SK-N-SH treated with all-trans-retinoic acid at 6 μM for 48 hours (cell line): ENCODE measurements around the gene ACTR1A.

Experiments
- ATAC-seq: fragments of 200-7000 bp; cut with Tn5 transposase; 3 replicates; pipeline ENCODE4 v1.9.1; 2020; ENCODE audit warnings: mild to moderate bottlenecking, moderate library complexity
- ARNTL ChIP-seq: fragments of 450-650 bp; formaldehyde crosslinking; IDR thresholded peaks from 2 replicates; pipeline ENCODE4 v1.5.0; 2020; ENCODE audit warnings: low read depth, mild to moderate bottlenecking, moderate library complexity, borderline replicate concordance
- BACH2 ChIP-seq: fragments of 250-450 bp; sonication (Bioruptor Pico); IDR thresholded peaks from 2 replicates; pipeline ENCODE4 v1.9.0; 2021; ENCODE audit warnings: mild to moderate bottlenecking, borderline replicate concordance
- CSDC2 ChIP-seq: fragments of 250-450 bp; sonication (Bioruptor Pico); IDR thresholded peaks from 2 replicates; pipeline ENCODE4 v1.5.0; 2020; ENCODE audit warnings: mild to moderate bottlenecking, moderate library complexity
- GLIS3 ChIP-seq: fragments of 250-450 bp; sonication (Bioruptor Pico); IDR thresholded peaks from 2 replicates; pipeline ENCODE4 v1.5.0; 2020; ENCODE audit warnings: mild to moderate bottlenecking, moderate library complexity
- ISL1 ChIP-seq: fragments of 250-450 bp; sonication (Bioruptor Pico); IDR thresholded peaks from 2 replicates; pipeline ENCODE4 v2.1.2; 2022; ENCODE audit warnings: mild to moderate bottlenecking, moderate library complexity
- OSR1 ChIP-seq: fragments of 250-450 bp; sonication (Bioruptor Pico); IDR thresholded peaks from 2 replicates; pipeline ENCODE4 v1.8.0; 2022; ENCODE audit warnings: moderate library complexity, mild to moderate bottlenecking, inconsistent platforms
- PPARA ChIP-seq: fragments of 250-450 bp; sonication (Bioruptor Pico); IDR thresholded peaks from 2 replicates; pipeline ENCODE4 v1.5.0; 2020; ENCODE audit warnings: mild to moderate bottlenecking, borderline replicate concordance
- RARB ChIP-seq: fragments of 250-450 bp; sonication (Bioruptor Pico); IDR thresholded peaks from 2 replicates; pipeline ENCODE4 v1.8.0; 2021; ENCODE audit warnings: mild to moderate bottlenecking, moderate library complexity
- SNAI2 ChIP-seq: fragments of 250-450 bp; sonication (Bioruptor Pico); IDR thresholded peaks from 2 replicates; pipeline ENCODE4 v1.5.0; 2020; ENCODE audit warnings: mild to moderate bottlenecking, moderate library complexity
- TCF4 ChIP-seq: fragments of 250-450 bp; sonication (Bioruptor Pico); IDR thresholded peaks from 2 replicates; pipeline ENCODE4 v1.8.0; 2021; ENCODE audit warnings: mild to moderate bottlenecking, moderate library complexity, borderline replicate concordance
- TOX ChIP-seq: fragments of 250-450 bp; sonication (Bioruptor Pico); IDR thresholded peaks from 2 replicates; pipeline ENCODE4 v1.8.0; 2021; ENCODE audit warnings: mild to moderate bottlenecking, moderate library complexity, borderline replicate concordance
- ZFP3 ChIP-seq: fragments of 250-450 bp; sonication (Bioruptor Pico); IDR thresholded peaks from 2 replicates; pipeline ENCODE4 v1.5.0; 2020; ENCODE audit warnings: mild to moderate bottlenecking, moderate library complexity
- ZFP30 ChIP-seq: fragments of 450-650 bp; formaldehyde crosslinking; IDR thresholded peaks from 2 replicates; pipeline ENCODE4 v1.5.0; 2022; ENCODE audit warnings: mild to moderate bottlenecking, moderate library complexity
- ZNF565 ChIP-seq: fragments of 450-650 bp; formaldehyde crosslinking; conservative IDR thresholded peaks from 2 replicates; pipeline ENCODE4 v1.5.0; 2020; ENCODE audit warnings: low read depth, mild to moderate bottlenecking, moderate library complexity
- ZNF70 ChIP-seq: fragments of 450-650 bp; formaldehyde crosslinking; IDR thresholded peaks from 2 replicates; pipeline ENCODE4 v1.5.0; 2020; ENCODE audit warnings: mild to moderate bottlenecking, moderate library complexity
- ZNF8 ChIP-seq: fragments of 450-650 bp; formaldehyde crosslinking; IDR thresholded peaks from 2 replicates; pipeline ENCODE4 v1.5.0; 2020; ENCODE audit warnings: mild to moderate bottlenecking, moderate library complexity
- TF ChIP-seq, protein P1 (sequence below): fragments of 250-450 bp; sonication (Bioruptor Pico); IDR thresholded peaks from 2 replicates; pipeline ENCODE4 v1.5.1; 2021; ENCODE audit warnings: mild to moderate bottlenecking, moderate library complexity
- TF ChIP-seq, protein P2 (sequence below): fragments of 250-450 bp; sonication (Bioruptor Pico); IDR thresholded peaks from 2 replicates; pipeline ENCODE4 v1.8.0; 2020; ENCODE audit warnings: mild to moderate bottlenecking, moderate library complexity, borderline replicate concordance
- TF ChIP-seq, protein P3 (sequence below): fragments of 250-450 bp; sonication (Bioruptor Pico); IDR thresholded peaks from 2 replicates; pipeline ENCODE4 v1.5.1; 2020; ENCODE audit warnings: low read depth, mild to moderate bottlenecking, moderate library complexity
- TF ChIP-seq, protein P4 (sequence below): fragments of 250-450 bp; sonication (Bioruptor Pico); IDR thresholded peaks from 2 replicates; pipeline ENCODE4 v1.8.0; 2021; ENCODE audit warnings: low read depth, mild to moderate bottlenecking, moderate library complexity, borderline replicate concordance
- TF ChIP-seq, protein P5 (sequence below): fragments of 250-450 bp; sonication (Bioruptor Pico); IDR thresholded peaks from 2 replicates; pipeline ENCODE4 v1.5.0; 2020; ENCODE audit warnings: mild to moderate bottlenecking, moderate library complexity

ACTR1A gene

DNA sequence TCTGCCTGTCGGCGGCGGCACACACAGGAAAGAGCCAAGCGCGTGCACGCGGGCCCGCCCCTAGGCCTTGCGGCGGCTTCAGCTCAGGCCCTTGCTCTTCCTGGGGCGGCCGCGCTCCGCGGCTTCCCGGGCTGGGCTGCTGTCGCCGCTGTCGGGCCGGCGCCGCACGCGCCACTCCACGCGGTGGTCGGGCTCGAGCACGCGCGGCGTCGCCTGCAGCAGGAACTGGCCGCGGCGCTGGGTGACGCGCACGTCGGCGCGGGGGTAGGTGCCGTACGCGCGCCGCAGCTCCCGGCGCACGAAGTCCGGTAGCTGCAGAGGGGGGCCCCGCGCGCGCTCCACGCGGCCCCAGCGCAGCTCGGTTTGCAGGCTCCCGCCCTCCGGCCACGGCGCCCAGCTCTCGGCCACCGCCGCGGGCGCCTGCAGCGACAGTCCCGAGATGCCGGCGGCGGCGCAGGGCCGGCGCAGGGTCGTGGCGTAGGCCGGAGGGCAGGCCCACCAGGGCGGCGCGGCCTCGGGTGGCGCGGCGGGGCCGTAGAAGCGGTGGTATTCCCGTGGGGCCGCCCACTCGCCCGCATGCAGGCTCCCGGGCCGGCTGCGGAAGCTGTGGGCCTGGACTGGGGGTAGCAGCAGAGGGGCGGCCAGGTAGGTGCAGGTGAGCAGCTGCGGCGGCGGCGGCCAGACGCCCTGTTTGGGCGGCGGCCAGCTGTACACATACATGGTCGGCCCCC, 52.0 kb downstream of the ACTR1A start (continued):
- TF ChIP-seq, protein P1, sequence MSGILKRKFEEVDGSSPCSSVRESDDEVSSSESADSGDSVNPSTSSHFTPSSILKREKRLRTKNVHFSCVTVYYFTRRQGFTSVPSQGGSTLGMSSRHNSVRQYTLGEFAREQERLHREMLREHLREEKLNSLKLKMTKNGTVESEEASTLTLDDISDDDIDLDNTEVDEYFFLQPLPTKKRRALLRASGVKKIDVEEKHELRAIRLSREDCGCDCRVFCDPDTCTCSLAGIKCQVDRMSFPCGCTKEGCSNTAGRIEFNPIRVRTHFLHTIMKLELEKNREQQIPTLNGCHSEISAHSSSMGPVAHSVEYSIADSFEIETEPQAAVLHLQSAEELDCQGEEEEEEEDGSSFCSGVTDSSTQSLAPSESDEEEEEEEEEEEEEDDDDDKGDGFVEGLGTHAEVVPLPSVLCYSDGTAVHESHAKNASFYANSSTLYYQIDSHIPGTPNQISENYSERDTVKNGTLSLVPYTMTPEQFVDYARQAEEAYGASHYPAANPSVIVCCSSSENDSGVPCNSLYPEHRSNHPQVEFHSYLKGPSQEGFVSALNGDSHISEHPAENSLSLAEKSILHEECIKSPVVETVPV (CRISPR knock-in tag), result no peak
- no peak for TF ChIP-seq GLIS3 (CRISPR knock-in tag)
- no peak for TF ChIP-seq TOX
- no peak for TF ChIP-seq ZNF8 (CRISPR knock-in tag)
- TF ChIP-seq, protein P2, sequence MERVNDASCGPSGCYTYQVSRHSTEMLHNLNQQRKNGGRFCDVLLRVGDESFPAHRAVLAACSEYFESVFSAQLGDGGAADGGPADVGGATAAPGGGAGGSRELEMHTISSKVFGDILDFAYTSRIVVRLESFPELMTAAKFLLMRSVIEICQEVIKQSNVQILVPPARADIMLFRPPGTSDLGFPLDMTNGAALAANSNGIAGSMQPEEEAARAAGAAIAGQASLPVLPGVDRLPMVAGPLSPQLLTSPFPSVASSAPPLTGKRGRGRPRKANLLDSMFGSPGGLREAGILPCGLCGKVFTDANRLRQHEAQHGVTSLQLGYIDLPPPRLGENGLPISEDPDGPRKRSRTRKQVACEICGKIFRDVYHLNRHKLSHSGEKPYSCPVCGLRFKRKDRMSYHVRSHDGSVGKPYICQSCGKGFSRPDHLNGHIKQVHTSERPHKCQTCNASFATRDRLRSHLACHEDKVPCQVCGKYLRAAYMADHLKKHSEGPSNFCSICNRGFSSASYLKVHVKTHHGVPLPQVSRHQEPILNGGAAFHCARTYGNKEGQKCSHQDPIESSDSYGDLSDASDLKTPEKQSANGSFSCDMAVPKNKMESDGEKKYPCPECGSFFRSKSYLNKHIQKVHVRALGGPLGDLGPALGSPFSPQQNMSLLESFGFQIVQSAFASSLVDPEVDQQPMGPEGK (CRISPR knock-in tag), result no peak

DNA sequence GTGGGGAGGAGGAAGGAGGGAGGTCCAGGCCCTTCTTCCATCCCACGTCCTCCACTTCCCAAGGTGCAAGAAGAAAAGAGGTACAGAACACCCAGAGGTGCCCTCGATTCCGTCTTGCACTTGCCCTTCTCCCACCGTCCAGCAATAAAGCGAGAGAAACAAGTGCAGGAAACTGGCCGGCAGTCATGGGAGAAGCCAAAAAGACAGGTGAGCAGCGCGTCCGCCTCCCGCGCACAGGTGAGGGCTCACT, 52.5 kb downstream of the ACTR1A start:
- TF ChIP-seq, protein P3, sequence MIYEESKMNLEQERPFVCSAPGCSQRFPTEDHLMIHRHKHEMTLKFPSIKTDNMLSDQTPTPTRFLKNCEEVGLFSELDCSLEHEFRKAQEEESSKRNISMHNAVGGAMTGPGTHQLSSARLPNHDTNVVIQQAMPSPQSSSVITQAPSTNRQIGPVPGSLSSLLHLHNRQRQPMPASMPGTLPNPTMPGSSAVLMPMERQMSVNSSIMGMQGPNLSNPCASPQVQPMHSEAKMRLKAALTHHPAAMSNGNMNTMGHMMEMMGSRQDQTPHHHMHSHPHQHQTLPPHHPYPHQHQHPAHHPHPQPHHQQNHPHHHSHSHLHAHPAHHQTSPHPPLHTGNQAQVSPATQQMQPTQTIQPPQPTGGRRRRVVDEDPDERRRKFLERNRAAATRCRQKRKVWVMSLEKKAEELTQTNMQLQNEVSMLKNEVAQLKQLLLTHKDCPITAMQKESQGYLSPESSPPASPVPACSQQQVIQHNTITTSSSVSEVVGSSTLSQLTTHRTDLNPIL (CRISPR knock-in tag), result no peak
- TF ChIP-seq CSDC2 (CRISPR knock-in tag), result no peak
- no peak for TF ChIP-seq ZNF8 (CRISPR knock-in tag)
- no peak for TF ChIP-seq SNAI2 (CRISPR knock-in tag)
- TF ChIP-seq BACH2 (CRISPR knock-in tag), result no peak
- TF ChIP-seq, protein P4, sequence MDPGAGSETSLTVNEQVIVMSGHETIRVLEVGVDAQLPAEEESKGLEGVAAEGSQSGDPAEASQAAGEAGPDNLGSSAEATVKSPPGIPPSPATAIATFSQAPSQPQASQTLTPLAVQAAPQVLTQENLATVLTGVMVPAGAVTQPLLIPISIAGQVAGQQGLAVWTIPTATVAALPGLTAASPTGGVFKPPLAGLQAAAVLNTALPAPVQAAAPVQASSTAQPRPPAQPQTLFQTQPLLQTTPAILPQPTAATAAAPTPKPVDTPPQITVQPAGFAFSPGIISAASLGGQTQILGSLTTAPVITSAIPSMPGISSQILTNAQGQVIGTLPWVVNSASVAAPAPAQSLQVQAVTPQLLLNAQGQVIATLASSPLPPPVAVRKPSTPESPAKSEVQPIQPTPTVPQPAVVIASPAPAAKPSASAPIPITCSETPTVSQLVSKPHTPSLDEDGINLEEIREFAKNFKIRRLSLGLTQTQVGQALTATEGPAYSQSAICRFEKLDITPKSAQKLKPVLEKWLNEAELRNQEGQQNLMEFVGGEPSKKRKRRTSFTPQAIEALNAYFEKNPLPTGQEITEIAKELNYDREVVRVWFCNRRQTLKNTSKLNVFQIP, result no peak
- TF ChIP-seq, protein P5, sequence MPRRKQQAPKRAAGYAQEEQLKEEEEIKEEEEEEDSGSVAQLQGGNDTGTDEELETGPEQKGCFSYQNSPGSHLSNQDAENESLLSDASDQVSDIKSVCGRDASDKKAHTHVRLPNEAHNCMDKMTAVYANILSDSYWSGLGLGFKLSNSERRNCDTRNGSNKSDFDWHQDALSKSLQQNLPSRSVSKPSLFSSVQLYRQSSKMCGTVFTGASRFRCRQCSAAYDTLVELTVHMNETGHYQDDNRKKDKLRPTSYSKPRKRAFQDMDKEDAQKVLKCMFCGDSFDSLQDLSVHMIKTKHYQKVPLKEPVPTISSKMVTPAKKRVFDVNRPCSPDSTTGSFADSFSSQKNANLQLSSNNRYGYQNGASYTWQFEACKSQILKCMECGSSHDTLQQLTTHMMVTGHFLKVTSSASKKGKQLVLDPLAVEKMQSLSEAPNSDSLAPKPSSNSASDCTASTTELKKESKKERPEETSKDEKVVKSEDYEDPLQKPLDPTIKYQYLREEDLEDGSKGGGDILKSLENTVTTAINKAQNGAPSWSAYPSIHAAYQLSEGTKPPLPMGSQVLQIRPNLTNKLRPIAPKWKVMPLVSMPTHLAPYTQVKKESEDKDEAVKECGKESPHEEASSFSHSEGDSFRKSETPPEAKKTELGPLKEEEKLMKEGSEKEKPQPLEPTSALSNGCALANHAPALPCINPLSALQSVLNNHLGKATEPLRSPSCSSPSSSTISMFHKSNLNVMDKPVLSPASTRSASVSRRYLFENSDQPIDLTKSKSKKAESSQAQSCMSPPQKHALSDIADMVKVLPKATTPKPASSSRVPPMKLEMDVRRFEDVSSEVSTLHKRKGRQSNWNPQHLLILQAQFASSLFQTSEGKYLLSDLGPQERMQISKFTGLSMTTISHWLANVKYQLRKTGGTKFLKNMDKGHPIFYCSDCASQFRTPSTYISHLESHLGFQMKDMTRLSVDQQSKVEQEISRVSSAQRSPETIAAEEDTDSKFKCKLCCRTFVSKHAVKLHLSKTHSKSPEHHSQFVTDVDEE (CRISPR knock-in tag), result no peak
- TF ChIP-seq OSR1 (CRISPR knock-in tag), result no peak
- TF ChIP-seq ARNTL, result no peak
- TF ChIP-seq ZNF565 (CRISPR knock-in tag), result no peak
- TF ChIP-seq ZNF70, result no peak
- no peak for TF ChIP-seq TCF4 (CRISPR knock-in tag)
- TF ChIP-seq GLIS3 (CRISPR knock-in tag), result no peak
- TF ChIP-seq ZFP30 (CRISPR knock-in tag), result no peak
- TF ChIP-seq PPARA (CRISPR knock-in tag), result no peak
- no peak for TF ChIP-seq RARB (CRISPR knock-in tag)
- TF ChIP-seq ISL1 (CRISPR knock-in tag), result no peak
- TF ChIP-seq ZFP3, result no peak
- TF ChIP-seq, protein P1 (CRISPR knock-in tag), result no peak
- peak; percentile 40 for ATAC-seq
